K562 (cell line): ENCODE measurements around the gene FAM171A2. TPM values are rescaled to one million over a fixed set of nuclear protein-coding genes. Genes with fewer than 3 reads are reported as not detected.

Experiments used
- ATAC-seq: fragments of 200-7000 bp; cut with Tn5 transposase; 3 replicates; pipeline ENCODE4 v1.9.1; 2020; ENCODE audit warnings: moderate library complexity
- BruUV-seq: library from RNA; stranded (reverse); fragments of 400-500 nt; replicated peaks from 2 replicates; lab custom pipeline; 2021; lab: Mats Ljungman, UMichigan
- CTCF ChIA-PET: fragments of 300-600 bp; formaldehyde crosslinking; extraction: SDS; loops from one replicate; lab custom pipeline; 2021; ENCODE audit warnings: low intra/inter-chr PET ratio; lab: Yijun Ruan, JAX
- POLR2A ChIA-PET: fragments of 300-600, 350-650 bp; sonication (Branson Sonifier 250); formaldehyde crosslinking; extraction: SDS; loops from one replicate; lab custom pipeline; 2021; ENCODE audit warnings: antibody characterized with exemption, inconsistent platforms; lab: Yijun Ruan, JAX
- DNase-seq, 4 experiments: peaks; one replicate each; pipeline versions ENCODE4 v3.0.0 to v3.0.0-alpha.2; 2011 to 2018; ENCODE audit warnings: low spot score in 3 of 4, mixed read lengths in 3 of 4; ENCODE audit errors: extremely low read depth in 1 of 4
- FAIRE-seq: peaks from 2 replicates; lab custom pipeline; 2011; peaks lifted over from hg19 to GRCh38; lab: Jason Lieb, UNC
- H2AFZ ChIP-seq: 2 replicates; pipeline ENCODE4 v1.6.0; 2011; ENCODE audit warnings: low read depth, low read length, control low read depth, inconsistent platforms
- H3K27ac ChIP-seq: fragments of 200-600 bp; 3 replicates; pipeline ENCODE4 v1.8.0; 2011; ENCODE audit warnings: low read depth, mild to moderate bottlenecking, control low read depth, inconsistent platforms, low read length, moderate library complexity, mixed read lengths; ENCODE audit errors: extremely low read depth
- H3K27me3 ChIP-seq, 2 experiments: fragments of 300-600 bp in 1 of 2; 2 replicates in 1 of 2; 3 replicates in 1 of 2; pipeline versions ENCODE4 v1.6.0 to v1.8.0; 2011; ENCODE audit warnings: inconsistent platforms in 2 of 2, low read length in 2 of 2, mild to moderate bottlenecking in 1 of 2, mixed read lengths in 1 of 2, moderate library complexity in 1 of 2; ENCODE audit not compliant: control insufficient read depth in 2 of 2, insufficient read depth in 2 of 2
- H3K36me3 ChIP-seq: fragments of 300-600 bp; 3 replicates; pipeline ENCODE4 v1.8.0; 2011; ENCODE audit warnings: mild to moderate bottlenecking, low read length, inconsistent platforms; ENCODE audit not compliant: control insufficient read depth, insufficient read depth
- H3K4me1 ChIP-seq, 2 experiments: fragments of 200-600 bp in 1 of 2; replicated peaks in 1 of 2; 2 replicates in 1 of 2; 3 replicates in 1 of 2; pipeline versions ENCODE4 v1.5.1 to v1.8.0; 2011; ENCODE audit warnings: inconsistent platforms in 2 of 2, low read length in 2 of 2, mild to moderate bottlenecking in 1 of 2, mixed read lengths in 1 of 2, moderate library complexity in 1 of 2; ENCODE audit not compliant: control insufficient read depth in 2 of 2, insufficient read depth in 2 of 2
- H3K4me2 ChIP-seq: 2 replicates; pipeline ENCODE4 v1.6.1; 2011; ENCODE audit warnings: low read length, control low read depth, inconsistent platforms, mixed read lengths; ENCODE audit not compliant: insufficient read depth
- H3K4me3 ChIP-seq: fragments of 200-600 bp; sonication (generic), shearing (Covaris generic); 2 replicates; pipeline ENCODE4 v1.5.1; 2016; ENCODE audit warnings: control low read depth, inconsistent platforms
- H3K79me2 ChIP-seq: fragments of 200-600 bp; 3 replicates; pipeline ENCODE4 v1.8.0; 2011; ENCODE audit warnings: low read length, inconsistent platforms; ENCODE audit not compliant: control insufficient read depth, insufficient read depth
- H3K9ac ChIP-seq, 2 experiments: 2 replicates each; pipeline versions ENCODE4 v1.6.0 to v1.6.1; 2011; ENCODE audit warnings: low read depth in 2 of 2, low read length in 2 of 2, control low read depth in 1 of 2, inconsistent platforms in 1 of 2, mild to moderate bottlenecking in 1 of 2, mixed read lengths in 1 of 2; ENCODE audit not compliant: insufficient read depth in 1 of 2
- H3K9me1 ChIP-seq: one replicate; pipeline ENCODE4 v1.6.0; 2011; ENCODE audit warnings: inconsistent platforms, mild to moderate bottlenecking, low read length, moderate library complexity; ENCODE audit not compliant: control insufficient read depth, insufficient read depth
- H3K9me3 ChIP-seq: replicated peaks from 2 replicates; pipeline ENCODE4 v1.5.1; 2011; ENCODE audit warnings: low read depth, low read length, inconsistent platforms; ENCODE audit not compliant: control insufficient read depth, insufficient read depth
- H4K20me1 ChIP-seq: replicated peaks from 2 replicates; pipeline ENCODE4 v1.6.1; 2011; ENCODE audit warnings: low read length, inconsistent platforms, mixed read lengths; ENCODE audit not compliant: control insufficient read depth, insufficient read depth
- CTBP1 ChIP-seq: fragments of 450-650 bp; IDR thresholded peaks from 2 replicates; pipeline ENCODE4 v1.6.1; 2016; ENCODE audit warnings: borderline replicate concordance
- ZBTB7A ChIP-seq: IDR thresholded peaks from 2 replicates; pipeline ENCODE4 v1.6.1; 2011; ENCODE audit warnings: low read depth, mild to moderate bottlenecking, low read length, moderate library complexity, borderline replicate concordance; ENCODE audit not compliant: control insufficient read depth
- WGBS: fragments of 100-300 bp; shearing (Covaris generic); methylation state at CpG from one replicate; pipeline ENCODE4 v1.1.6; 2016; ENCODE audit warnings: low coverage, mixed read lengths; ENCODE audit not compliant: insufficient coverage; ENCODE audit errors: missing lambda C conversion rate; 5-methylcytosine and 5-hydroxymethylcytosine counted together
- in situ Hi-C: fragments of 300-500 bp; cut with MboI; formaldehyde crosslinking; loops from 4 replicates; pipeline ENCODE4 v1.15.0; 2018; ENCODE audit warnings: inconsistent platforms, mixed read lengths
- intact Hi-C: fragments of 100-400 bp; cut with micrococcal nuclease; formaldehyde crosslinking; loops from 2 replicates; pipeline ENCODE4 v1.14.2; 2022
- polyA plus RNA-seq, 8 experiments: library from polyadenylated mRNA; depleted of rRNA in 4 of 8; stranded (reverse) in 5 of 8; unstranded in 3 of 8; fragments of >200 nt; fragmentation: Nextera tagmentation in 2 of 8; fragmentation: Illumina TruSeq in 1 of 8; extraction: Ambion mirVana in 2 of 8; extraction: Trizol in 1 of 8; gene quantifications; 2 replicates each; pipeline versions ENCODE4 v1.2.1 to v1.2.3, GENCODE V29; 2011 to 2014; ENCODE audit warnings: inconsistent platforms in 1 of 8, missing spikeins in 1 of 8
- total RNA-seq, 7 experiments: library from RNA; depleted of rRNA in 6 of 7; stranded (reverse); fragments of >200 nt in 6 of 7; fragmentation: Illumina TruSeq in 2 of 7; extraction: Trizol in 2 of 7; gene quantifications; 2 replicates each; pipeline versions ENCODE4 v1.2.1 to v1.2.3, GENCODE V29; 2011 to 2021; ENCODE audit warnings: low replicate concordance in 1 of 7
- TF ChIP-seq, protein P1 (sequence below): fragments of 450-650 bp; formaldehyde crosslinking; IDR thresholded peaks from 2 replicates; pipeline ENCODE4 v1.4.0; 2022; ENCODE audit warnings: missing genetic modification characterization
- TF ChIP-seq, protein P2 (sequence below), 3 experiments: fragments of 200-800 bp in 1 of 3; fragments of 250-450 bp in 1 of 3; fragments of 450-650 bp in 1 of 3; sonication (Bioruptor Pico) in 1 of 3; sonication (Bioruptor generic) in 1 of 3; formaldehyde crosslinking in 1 of 3; IDR thresholded peaks; 2 replicates each; pipeline versions ENCODE4 v1.6.1 to v1.8.0; 2016 to 2022; ENCODE audit warnings: mild to moderate bottlenecking in 2 of 3, missing genetic modification characterization in 2 of 3, missing compliant biosample characterization in 1 of 3, moderate library complexity in 1 of 3

FAM171A2 gene
- total and polyA plus RNA-seq, 9 of the 15 experiments (the other 6 are each of a cell fraction or from before 2014, with no cell fraction given), result 0.10 to 10.2 (median 2.0) TPM; not detected in 1

GRCh38 chr17:44346064-44346844, 17.4 kb downstream of the FAM171A2 start:
- peak overlapping the region; percentile 98 for H3K4me2 ChIP-seq
- H3K36me3 ChIP-seq, result no peaks in the 10 kb centered on the region; the same call in 2 of the 3 replicates
- H3K9ac ChIP-seq, result peak overlapping the region in 1 of 2 experiments; percentile 91; a peak in 3 of 4 replicates
- peak overlapping the region; percentile 65 for H3K4me3 ChIP-seq
- H3K9me1 ChIP-seq, result no peaks in the 10 kb centered on the region
- no peak overlapping the region for H3K27ac ChIP-seq
- H3K9me3 ChIP-seq, result no peaks in the 10 kb centered on the region
- H4K20me1 ChIP-seq, result 0 out of 2 replicates have a peak, but pooled peaks cover 4% of the 10 kb centered on the region
- 63% methylated on average over 13 of the region's 13 CpGs for WGBS
- ChIA-PET POLR2A (interaction anchor here (0.5 to 2.7 kb wide), 9 partner anchors 10 to 192 kb away, joined by 3 to 8 read pairs (median 3); no protein-coding TSS in a partner anchor), CTCF (interaction anchor here (0.5 to 3.5 kb wide), 3 partner anchors 15 to 426 kb away, joined by 3 to 36 read pairs (median 3); no protein-coding TSS in a partner anchor)
- TF ChIP-seq, protein P1, sequence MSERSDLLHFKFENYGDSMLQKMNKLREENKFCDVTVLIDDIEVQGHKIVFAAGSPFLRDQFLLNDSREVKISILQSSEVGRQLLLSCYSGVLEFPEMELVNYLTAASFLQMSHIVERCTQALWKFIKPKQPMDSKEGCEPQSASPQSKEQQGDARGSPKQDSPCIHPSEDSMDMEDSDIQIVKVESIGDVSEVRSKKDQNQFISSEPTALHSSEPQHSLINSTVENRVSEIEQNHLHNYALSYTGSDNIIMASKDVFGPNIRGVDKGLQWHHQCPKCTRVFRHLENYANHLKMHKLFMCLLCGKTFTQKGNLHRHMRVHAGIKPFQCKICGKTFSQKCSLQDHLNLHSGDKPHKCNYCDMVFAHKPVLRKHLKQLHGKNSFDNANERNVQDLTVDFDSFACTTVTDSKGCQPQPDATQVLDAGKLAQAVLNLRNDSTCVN (CRISPR knock-in tag), result no peak
- TF ChIP-seq, protein P2, sequence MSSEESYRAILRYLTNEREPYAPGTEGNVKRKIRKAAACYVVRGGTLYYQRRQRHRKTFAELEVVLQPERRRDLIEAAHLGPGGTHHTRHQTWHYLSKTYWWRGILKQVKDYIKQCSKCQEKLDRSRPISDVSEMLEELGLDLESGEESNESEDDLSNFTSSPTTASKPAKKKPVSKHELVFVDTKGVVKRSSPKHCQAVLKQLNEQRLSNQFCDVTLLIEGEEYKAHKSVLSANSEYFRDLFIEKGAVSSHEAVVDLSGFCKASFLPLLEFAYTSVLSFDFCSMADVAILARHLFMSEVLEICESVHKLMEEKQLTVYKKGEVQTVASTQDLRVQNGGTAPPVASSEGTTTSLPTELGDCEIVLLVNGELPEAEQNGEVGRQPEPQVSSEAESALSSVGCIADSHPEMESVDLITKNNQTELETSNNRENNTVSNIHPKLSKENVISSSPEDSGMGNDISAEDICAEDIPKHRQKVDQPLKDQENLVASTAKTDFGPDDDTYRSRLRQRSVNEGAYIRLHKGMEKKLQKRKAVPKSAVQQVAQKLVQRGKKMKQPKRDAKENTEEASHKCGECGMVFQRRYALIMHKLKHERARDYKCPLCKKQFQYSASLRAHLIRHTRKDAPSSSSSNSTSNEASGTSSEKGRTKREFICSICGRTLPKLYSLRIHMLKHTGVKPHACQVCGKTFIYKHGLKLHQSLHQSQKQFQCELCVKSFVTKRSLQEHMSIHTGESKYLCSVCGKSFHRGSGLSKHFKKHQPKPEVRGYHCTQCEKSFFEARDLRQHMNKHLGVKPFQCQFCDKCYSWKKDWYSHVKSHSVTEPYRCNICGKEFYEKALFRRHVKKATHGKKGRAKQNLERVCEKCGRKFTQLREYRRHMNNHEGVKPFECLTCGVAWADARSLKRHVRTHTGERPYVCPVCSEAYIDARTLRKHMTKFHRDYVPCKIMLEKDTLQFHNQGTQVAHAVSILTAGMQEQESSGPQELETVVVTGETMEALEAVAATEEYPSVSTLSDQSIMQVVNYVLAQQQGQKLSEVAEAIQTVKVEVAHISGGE (CRISPR knock-in tag; IDR thresholded peaks at IDR 0.05), result no peak
- 0 out of 2 replicates have a peak, but pooled peaks have one; percentile 1 for TF ChIP-seq CTBP1
- peak; percentile 10; the same call in 1 of the 2 replicates for TF ChIP-seq ZBTB7A
- H2AFZ ChIP-seq, result peak overlapping the region; percentile 80
- no TSS peak for BruUV-seq
- ATAC-seq, result no peak
- peak in 1 of 4 experiments; percentile 13 for DNase-seq
- H3K27me3 ChIP-seq, result no peaks in the 10 kb centered on the region; a peak in 1 of 5 replicates
- intact Hi-C loops, result no loop called here
- in situ Hi-C loops, result loop anchor here (25.0 kb wide), 1 partner anchor 409 kb away; the partner anchor contains the start of gene PPY
- H3K4me1 ChIP-seq, result peaks cover 7 to 42% of the 10 kb centered on the region in 2 experiments; a peak in 3 of 5 replicates
- no peak for FAIRE-seq
- H3K79me2 ChIP-seq, result no peaks in the 10 kb centered on the region
